PFSK-1 (cell line): ENCODE data around the gene KIF14.

ENCODE experiments used
- POLR2AphosphoS5 ChIP-seq: IDR thresholded peaks from 2 replicates; pipeline ENCODE4 v1.6.1; 2012; ENCODE audit warnings: low read depth, mild to moderate bottlenecking, control low read depth, low read length, moderate library complexity
- SIN3A ChIP-seq: IDR thresholded peaks from 2 replicates; pipeline ENCODE4 v1.6.1; 2012; ENCODE audit warnings: mild to moderate bottlenecking, low read length, moderate library complexity, borderline replicate concordance; ENCODE audit not compliant: insufficient read depth
- TAF1 ChIP-seq: IDR thresholded peaks from 2 replicates; pipeline ENCODE4 v1.6.1; 2012; ENCODE audit warnings: low read length, control low read depth, borderline replicate concordance; ENCODE audit not compliant: insufficient read depth

GRCh38 chr1:200527670-200528069, 92.9 kb downstream of the KIF14 start:
- TF ChIP-seq SIN3A (no peak), TAF1 (no peak), POLR2AphosphoS5 (no peak)
